NCI-H128 (cell line): ENCODE measurements around the gene ARVCF.
"Not testable (repeated sequence)": the region's sequence is repeated elsewhere in the genome, so short reads cannot be mapped to it uniquely, and the experiment has no call there.

Source experiments
- DNase-seq: peaks from one replicate; lab custom pipeline; 2025; ENCODE audit not compliant: unreplicated experiment; lab: John Stamatoyannopoulos, UW

ARVCF gene

GRCh38 chr22:19937616-19938473 is 78.8 kb downstream of the ARVCF start:
- no peak for DNase-seq

GRCh38 chr22:19936513-19936912 is 80.1 kb downstream of the ARVCF start:
- no peak for DNase-seq

- DNase-seq = not testable (repeated sequence)
Measured at GRCh38 chr22:19935123-19935718, 81.4 kb downstream of the ARVCF start.

GRCh38 chr22:19933341-19934241 is 83.0 kb downstream of the ARVCF start:
- DNase-seq = no peak

- DNase-seq = no peak
Measured at GRCh38 chr22:19932367-19933206, 84.0 kb downstream of the ARVCF start.

GRCh38 chr22:19931514-19931913 is 85.1 kb downstream of the ARVCF start:
- DNase-seq = no peak

GRCh38 chr22:19930551-19931486 is 85.8 kb downstream of the ARVCF start:
- DNase-seq = no peak

- DNase-seq = no peak
Measured at GRCh38 chr22:19929586-19930550, 86.8 kb downstream of the ARVCF start.

- DNase-seq = no peak
Measured at GRCh38 chr22:19928207-19928606, 88.4 kb downstream of the ARVCF start.

- DNase-seq = no peak
Measured at GRCh38 chr22:19927696-19928095, 88.9 kb downstream of the ARVCF start.

- not testable (repeated sequence) for DNase-seq
Measured at GRCh38 chr22:19926028-19926427, 90.6 kb downstream of the ARVCF start.

GRCh38 chr22:19923914-19924513 is 92.6 kb downstream of the ARVCF start:
- DNase-seq = no peak

GRCh38 chr22:19921544-19922081 is 95.0 kb downstream of the ARVCF start:
- no peak for DNase-seq
